Measurements from ENCODE around the gene DENND2A.

GRCh38 chr7:140517546-140518369 lies 122.9 kb downstream of the DENND2A start:
- TF ChIP-seq TAF1 (IDR thresholded peaks at IDR 0.05; ENCODE audit: low read depth, low read length): no peak
- TF ChIP-seq SPI1 (IDR thresholded peaks at IDR 0.05; ENCODE audit: low read depth, low read length): no peak
- TF ChIP-seq POLR2A (IDR thresholded peaks at IDR 0.05; ENCODE audit: low read depth, low read length): no peak
